T-cell (primary cell): Measurements from ENCODE around the gene CRABP2. TPM values are rescaled to one million over a fixed set of nuclear protein-coding genes. Genes with fewer than 3 reads are reported as not detected.

Experiments
- ATAC-seq, 4 experiments: fragments of 200-7000 bp in 3 of 4; fragments of 150-1000 bp in 1 of 4; cut with Tn5 transposase; replicated peaks in 1 of 4; 1 replicate in 3 of 4; 2 replicates in 1 of 4; pipeline ENCODE4 v1.10.0; 2021; ENCODE audit warnings: moderate library complexity in 3 of 4, mild to moderate bottlenecking in 2 of 4, moderate number of reproducible peaks in 1 of 4
- CTCF ChIA-PET, 2 donors: fragments of 300-600 bp; sonication (Branson Sonifier 250); formaldehyde crosslinking; loops; one replicate each; lab custom pipeline; 2022; ENCODE audit warnings: antibody characterized with exemption in 2 of 2; lab: Charles Lee
- POLR2A ChIA-PET, 2 donors: fragments of 300-600 bp; sonication (Branson Sonifier 250); formaldehyde crosslinking; loops; one replicate each; lab custom pipeline; 2022; ENCODE audit warnings: antibody characterized with exemption in 2 of 2; lab: Charles Lee
- DNase-seq, 35 experiments: peaks; one replicate each; pipeline versions ENCODE4 v3.0.0 to v3.0.0-alpha.2; 2013 to 2023
- H3K27ac ChIP-seq: one replicate; pipeline ENCODE4 v1.5.1; 2013; ENCODE audit warnings: low read length
- H3K27me3 ChIP-seq, 2 experiments: replicated peaks in 1 of 2; 1 replicate in 1 of 2; 2 replicates in 1 of 2; pipeline versions ENCODE4 v1.6.1 to v1.7.0; 2013; ENCODE audit warnings: low read length in 1 of 2, mixed read lengths in 1 of 2; ENCODE audit not compliant: control insufficient read depth in 2 of 2, insufficient read depth in 2 of 2; ENCODE audit errors: extremely low read depth in 1 of 2
- H3K36me3 ChIP-seq, 2 donors: 1 replicate in 1 of 2; 2 replicates in 1 of 2; pipeline versions ENCODE4 v1.6.1 to v1.7.0; 2013; ENCODE audit warnings: low read length in 1 of 2; ENCODE audit not compliant: control insufficient read depth in 2 of 2, insufficient read depth in 1 of 2; ENCODE audit errors: extremely low read depth in 1 of 2
- H3K4me1 ChIP-seq, 2 experiments: 1 replicate in 1 of 2; 2 replicates in 1 of 2; pipeline versions ENCODE4 v1.6.1 to v1.7.0; 2013; ENCODE audit warnings: low read length in 2 of 2, mixed read lengths in 1 of 2; ENCODE audit not compliant: insufficient read depth in 2 of 2, control insufficient read depth in 1 of 2; ENCODE audit errors: extremely low read depth in 1 of 2
- H3K4me3 ChIP-seq, 2 donors: 1 replicate in 1 of 2; 2 replicates in 1 of 2; pipeline versions ENCODE4 v1.5.1 to v1.7.0; 2013; ENCODE audit warnings: mild to moderate bottlenecking in 2 of 2, low read length in 1 of 2, moderate library complexity in 1 of 2; ENCODE audit not compliant: control insufficient read depth in 1 of 2; ENCODE audit errors: extremely low read depth in 1 of 2
- H3K9me3 ChIP-seq: 2 replicates; pipeline ENCODE4 v1.7.0; 2013
- H3K27ac Mint-ChIP-seq, 2 donors: one replicate each; pipeline ENCODE4 v1.8.0; 2020 to 2021; ENCODE audit warnings: mild to moderate bottlenecking in 2 of 2, mixed read lengths in 2 of 2
- H3K27me3 Mint-ChIP-seq, 2 donors: one replicate each; pipeline ENCODE4 v1.8.0; 2021 to 2022; ENCODE audit warnings: mixed read lengths in 2 of 2
- H3K36me3 Mint-ChIP-seq: one replicate; pipeline ENCODE4 v1.8.0; 2021; ENCODE audit warnings: mixed read lengths
- H3K4me1 Mint-ChIP-seq, 3 donors: one replicate each; pipeline ENCODE4 v1.8.0; 2020 to 2022; ENCODE audit warnings: mixed read lengths in 3 of 3, mild to moderate bottlenecking in 1 of 3
- H3K4me3 Mint-ChIP-seq, 3 donors: one replicate each; pipeline ENCODE4 v1.8.0; 2020 to 2022; ENCODE audit warnings: mild to moderate bottlenecking in 3 of 3, mixed read lengths in 3 of 3, moderate library complexity in 3 of 3
- H3K9me3 Mint-ChIP-seq, 3 donors: one replicate each; pipeline ENCODE4 v1.8.0; 2020 to 2022; ENCODE audit warnings: mixed read lengths in 3 of 3
- WGBS: methylation state at CpG from one replicate; pipeline ENCODE4 v1.1.5; 2013; ENCODE audit warnings: missing lambda C conversion rate; ENCODE audit not compliant: insufficient coverage; 5-methylcytosine and 5-hydroxymethylcytosine counted together
- total RNA-seq, 35 experiments: library from RNA in 6 of 35; stranded (reverse) in 6 of 35; fragments of 120-200 nt in 1 of 35; gene quantifications; one replicate each; pipeline versions ENCODE4 v1.2.1 to v1.2.4 and lab custom pipeline; 2013 to 2026

CRABP2 gene
- total RNA-seq, 5 donors from 2014 or later (not counting 1 experiment from before 2014, with no cell fraction given) = 0.76 to 3.6 (median 1.6) TPM

DNA sequence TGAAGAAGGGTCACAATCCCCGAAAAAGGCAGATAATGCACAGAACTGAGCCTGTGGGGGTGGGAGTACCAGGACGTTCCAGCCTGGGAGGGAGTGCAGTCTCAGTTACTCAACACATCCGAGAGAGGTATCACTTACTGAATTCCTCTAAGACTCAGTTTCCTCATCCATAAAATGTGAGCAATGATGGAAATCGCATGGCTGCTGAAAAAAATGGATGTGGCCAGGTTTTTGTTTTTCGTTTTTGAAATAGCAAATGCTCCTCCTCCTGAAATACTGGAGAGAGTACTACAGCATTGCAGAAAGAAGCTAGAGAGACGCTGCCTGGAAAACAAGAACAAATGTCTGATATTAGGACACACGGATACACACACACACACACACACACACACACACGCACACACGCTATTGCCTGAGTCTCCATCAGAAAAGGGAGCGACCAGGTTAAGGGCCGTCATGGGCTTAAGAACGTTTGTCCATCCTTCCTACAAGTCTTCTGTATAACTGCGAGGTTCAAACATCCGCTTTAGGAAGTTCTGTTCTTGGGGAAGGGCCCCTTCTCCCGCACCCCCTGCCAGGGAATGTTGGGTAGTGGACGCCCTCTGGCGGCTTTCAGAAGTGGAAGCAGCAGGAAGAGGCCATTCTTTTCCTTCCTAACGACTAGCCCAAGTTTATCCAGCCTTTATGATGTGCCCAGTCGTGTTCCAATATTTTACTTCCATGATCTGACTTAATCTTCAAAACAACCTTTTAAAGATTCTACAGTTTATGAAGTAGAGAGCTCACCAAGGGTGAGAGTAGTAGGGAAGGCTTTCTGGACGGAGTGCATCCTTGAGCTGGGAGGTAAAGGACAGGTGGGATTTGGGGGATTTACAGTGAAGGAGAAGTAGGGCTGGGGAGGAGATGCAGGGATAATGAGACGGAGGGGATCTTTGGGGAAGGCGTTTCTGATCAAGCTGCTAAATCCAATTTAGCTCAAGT, 27.5 kb downstream of the CRABP2 start:
- peaks cover 0 to 17% of the 10 kb centered on the region in 2 experiments for H3K4me1 ChIP-seq
- peak overlapping the region in 1 of 2 donors; percentile 3 for H3K4me3 ChIP-seq
- peak in 6 of 35 experiments; percentile 13 to 58 (median 20) for DNase-seq
- H3K27ac ChIP-seq = no peak overlapping the region
- H3K4me3 Mint-ChIP-seq = peak overlapping the region in 2 of 3 donors; percentile 36 to 43
- H3K27ac Mint-ChIP-seq = peak overlapping the region in 1 of 2 donors; percentile 0
- no peaks in the 10 kb centered on the region for H3K36me3 Mint-ChIP-seq
- peaks cover 53 to 81% of the 10 kb centered on the region in 2 donors for H3K27me3 Mint-ChIP-seq
- no peaks in the 10 kb centered on the region for H3K36me3 ChIP-seq
- peaks cover 13 to 18% (median 14%) of the 10 kb centered on the region in 3 donors for H3K4me1 Mint-ChIP-seq
- 9% methylated on average over 11 of the region's 22 CpGs for WGBS
- CTCF ChIA-PET = interaction anchor here (0.6 to 1.7 kb wide), 9 partner anchors 9 to 260 kb away, joined by 3 to 6 read pairs (median 4); partner anchors contain the start of genes ISG20L2 (in 1 of the 2) and METTL25B (in 1 of the 2)
- no peaks in the 10 kb centered on the region for H3K9me3 Mint-ChIP-seq
- peak in 2 of 4 experiments; percentile 57 to 59 for ATAC-seq
- H3K27me3 ChIP-seq = peaks cover 9 to 86% of the 10 kb centered on the region in 2 experiments
- no peaks in the 10 kb centered on the region for H3K9me3 ChIP-seq
- POLR2A ChIA-PET = interaction anchor here in 1 of 2 donors (0.5 kb wide), 1 partner anchor 16 kb away, joined by 5 read pairs; no protein-coding TSS in a partner anchor

DNA sequence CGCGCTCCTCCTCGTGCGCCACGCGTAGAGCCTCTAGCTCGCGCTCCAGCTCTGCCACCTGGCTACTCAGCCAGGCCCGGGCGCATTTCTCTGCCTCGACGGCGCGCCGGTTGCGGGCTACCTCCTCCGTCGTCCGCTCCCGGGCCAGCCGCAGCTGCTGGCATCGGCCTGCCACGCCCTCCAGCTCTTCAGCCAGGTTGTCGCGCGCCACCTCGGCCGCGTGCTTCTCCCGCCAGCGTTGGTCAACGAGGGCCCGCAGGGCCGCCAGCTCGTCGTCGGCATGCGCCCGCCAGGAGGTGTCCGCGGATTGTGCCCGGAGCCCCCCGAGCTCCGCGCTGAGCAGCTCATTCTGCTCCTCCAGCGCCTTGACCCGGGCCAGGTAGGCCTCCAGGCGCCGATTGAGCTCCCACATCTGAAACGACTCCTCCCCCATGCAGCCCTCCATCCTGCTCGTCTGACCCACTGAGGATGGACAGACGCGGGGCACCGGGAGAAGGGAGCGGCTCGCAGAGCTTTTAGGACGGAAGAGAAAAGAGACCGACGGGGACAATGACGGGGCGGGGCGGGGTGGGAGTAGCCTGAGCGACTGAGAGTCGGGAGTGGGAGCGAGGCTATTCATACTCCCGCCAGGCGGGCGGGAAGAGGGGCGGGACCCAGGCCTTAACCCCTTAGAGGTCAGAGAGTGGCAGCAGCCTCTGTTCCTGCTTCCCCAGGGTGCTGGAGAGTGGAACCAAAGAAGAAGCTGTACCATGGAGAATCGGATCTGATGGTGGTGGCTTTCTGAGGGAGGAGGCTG, 28.4 kb downstream of the CRABP2 start, which contains the start of gene NES:
Gene NES, minus strand, starts transcription at position 588 of the 796 bp plus-strand sequence. Its CDS starts 143 bp downstream, at position 445.
- Histone ChIP-seq H3K27ac (no peak within 1 kb of the TSS), H3K4me3 (peak within 1 kb of the TSS in 1 of 2 donors; percentile 3), H3K36me3 (no peaks in the 10 kb centered on the region), H3K9me3 (no peaks in the 10 kb centered on the region), H3K27me3 (peaks cover 9 to 82% of the 10 kb centered on the region in 2 experiments), H3K4me1 (peaks cover 0 to 17% of the 10 kb centered on the region in 2 experiments)
- peaks cover 13 to 18% (median 14%) of the 10 kb centered on the region in 3 donors for H3K4me1 Mint-ChIP-seq
- H3K36me3 Mint-ChIP-seq = no peaks in the 10 kb centered on the region
- no peaks in the 10 kb centered on the region for H3K9me3 Mint-ChIP-seq
- 5% methylated on average over 56 of the region's 70 CpGs for WGBS
- ChIA-PET CTCF (interaction anchor here (0.5 to 1.7 kb wide), 12 partner anchors 10 to 259 kb away, joined by 3 to 6 read pairs (median 4); partner anchors contain the start of genes ISG20L2 (in 1 of the 2) and METTL25B (in 1 of the 2)), POLR2A (no interaction called here)
- peaks cover 52 to 85% of the 10 kb centered on the region in 2 donors for H3K27me3 Mint-ChIP-seq
- peak within 1 kb of the TSS in 2 of 3 donors; percentile 36 to 43 for H3K4me3 Mint-ChIP-seq
- peak within 1 kb of the TSS in 1 of 2 donors; percentile 0 for H3K27ac Mint-ChIP-seq
- DNase-seq (no peak), ATAC-seq (no peak)

DNA sequence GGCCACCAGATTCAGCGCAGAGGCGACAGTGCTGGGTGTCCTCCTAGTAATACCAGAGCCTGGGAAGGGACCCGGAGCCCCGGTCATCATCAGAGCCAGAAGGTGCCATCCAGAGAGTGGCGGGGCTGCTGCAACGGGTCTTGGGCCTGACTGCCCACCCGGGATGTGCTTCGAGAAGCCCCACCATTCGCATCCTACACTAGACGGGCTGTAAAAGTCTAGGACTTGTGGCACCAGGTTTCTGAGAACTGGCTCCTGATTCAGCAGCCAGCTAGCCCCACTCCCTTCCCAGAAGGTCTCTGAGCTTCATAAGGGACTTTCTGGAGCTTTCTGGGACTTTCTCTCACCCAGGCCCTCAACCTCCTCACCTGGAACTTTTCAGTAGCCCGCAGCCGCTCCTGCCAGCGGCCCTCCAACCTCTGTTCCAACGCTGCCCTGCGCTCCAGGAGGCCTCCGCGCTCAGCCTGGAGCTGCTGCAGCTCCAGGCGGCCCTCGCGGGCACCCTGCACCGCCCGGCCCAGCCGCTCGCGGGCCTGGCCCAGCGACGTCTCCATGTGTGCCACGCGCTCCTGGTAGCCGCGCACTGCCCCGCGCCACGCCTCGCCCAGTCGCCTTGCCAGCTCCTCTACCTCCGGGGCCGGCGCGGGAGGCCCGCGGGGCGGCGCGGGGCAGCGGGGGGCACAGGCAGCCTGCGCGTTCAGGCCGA, 29.1 kb downstream of the CRABP2 start:
- DNase-seq = no peak
- Histone ChIP-seq H3K4me1 (peaks cover 0 to 17% of the 10 kb centered on the region in 2 experiments), H3K36me3 (no peaks in the 10 kb centered on the region), H3K4me3 (no peak overlapping the region), H3K27ac (no peak overlapping the region), H3K9me3 (no peaks in the 10 kb centered on the region), H3K27me3 (peaks cover 12 to 75% of the 10 kb centered on the region in 2 experiments)
- H3K27me3 Mint-ChIP-seq = peaks cover 48 to 79% of the 10 kb centered on the region in 2 donors
- no peak for ATAC-seq
- POLR2A ChIA-PET = no interaction called here
- CTCF ChIA-PET = interaction anchor here (0.5 to 1.7 kb wide), 7 partner anchors 13 to 185 kb away, joined by 3 to 6 read pairs (median 4); no protein-coding TSS in a partner anchor
- no peak overlapping the region for H3K27ac Mint-ChIP-seq
- WGBS = 27% methylated on average over 49 of the region's 49 CpGs
- no peaks in the 10 kb centered on the region for H3K9me3 Mint-ChIP-seq
- no peak overlapping the region for H3K4me3 Mint-ChIP-seq
- H3K4me1 Mint-ChIP-seq = peaks cover 13 to 18% (median 14%) of the 10 kb centered on the region in 3 donors
- no peaks in the 10 kb centered on the region for H3K36me3 Mint-ChIP-seq

DNA sequence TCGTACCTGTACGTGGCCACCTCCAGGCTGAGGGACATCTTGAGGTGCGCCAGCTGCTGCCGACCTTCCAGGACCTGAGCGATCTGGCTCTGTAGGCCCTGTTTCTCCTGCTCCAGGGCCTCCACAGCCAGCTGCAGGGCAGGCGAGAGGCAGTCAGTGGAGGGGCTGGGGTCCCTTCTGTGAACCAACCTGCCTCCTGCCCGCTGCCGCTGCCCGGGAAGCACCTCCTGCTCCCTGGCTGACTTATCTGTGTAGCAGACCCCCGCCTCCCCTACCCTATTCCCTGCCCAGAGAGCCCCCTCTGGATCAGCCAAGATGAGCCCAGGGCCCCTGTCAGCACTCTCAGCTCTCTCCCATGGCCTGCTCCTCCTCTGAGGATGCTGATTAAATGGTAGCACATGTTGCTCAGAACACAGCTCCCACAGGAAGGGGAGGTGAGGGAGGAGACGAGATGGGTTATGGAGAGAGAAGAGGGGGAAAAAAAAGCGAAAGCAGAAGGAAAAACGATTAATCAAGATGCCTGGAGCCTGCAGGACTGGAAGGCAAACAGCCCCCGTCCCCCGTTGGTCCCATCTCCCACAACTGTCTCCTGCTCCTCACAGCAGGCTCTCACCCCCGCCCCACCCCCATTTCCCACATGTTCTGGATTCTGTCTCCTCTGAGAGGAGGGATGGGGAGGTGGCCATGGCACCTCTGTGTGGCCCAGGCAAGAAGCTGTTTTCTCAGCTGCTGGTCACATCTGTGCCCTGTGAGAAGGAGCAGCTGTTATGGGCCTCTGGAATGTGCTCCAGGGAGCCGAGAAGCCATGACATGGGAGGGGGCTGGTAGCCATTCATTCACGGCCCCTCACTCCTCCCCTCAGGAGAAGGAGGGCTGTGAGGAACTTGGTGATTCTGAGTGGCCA, 29.9 kb downstream of the CRABP2 start:
- no peaks in the 10 kb centered on the region for H3K9me3 ChIP-seq
- ChIA-PET POLR2A (no interaction called here), CTCF (interaction anchor here in 1 of 2 donors (0.5 kb wide), 1 partner anchor 58 kb away, joined by 3 read pairs; no protein-coding TSS in a partner anchor)
- H3K4me3 ChIP-seq = no peak overlapping the region
- no peaks in the 10 kb centered on the region for H3K36me3 ChIP-seq
- no peaks in the 10 kb centered on the region for H3K36me3 Mint-ChIP-seq
- H3K27me3 Mint-ChIP-seq = peaks cover 48 to 75% of the 10 kb centered on the region in 2 donors
- H3K4me1 Mint-ChIP-seq = peaks cover 13 to 18% (median 14%) of the 10 kb centered on the region in 3 donors
- H3K9me3 Mint-ChIP-seq = no peaks in the 10 kb centered on the region
- WGBS = 83% methylated on average over 9 of the region's 18 CpGs
- H3K4me3 Mint-ChIP-seq = no peak overlapping the region
- peaks cover 12 to 74% of the 10 kb centered on the region in 2 experiments for H3K27me3 ChIP-seq
- H3K4me1 ChIP-seq = peaks cover 0 to 17% of the 10 kb centered on the region in 2 experiments
- ATAC-seq = no peak
- H3K27ac ChIP-seq = no peak overlapping the region
- DNase-seq = no peak
- H3K27ac Mint-ChIP-seq = no peak overlapping the region
